Fibroblast of lung (primary cell): Measurements from ENCODE around the gene ZNF285. TPM values are rescaled to one million over a fixed set of nuclear protein-coding genes. Genes with fewer than 3 reads are reported as not detected.
"Not testable (repeated sequence)": the region's sequence is repeated elsewhere in the genome, so short reads cannot be mapped to it uniquely, and the experiment has no call there.

ENCODE experiments used
- DNase-seq, 2 donors: peaks; one replicate each; pipeline versions ENCODE4 v3.0.0 to v3.0.0-alpha.2; 2010; ENCODE audit warnings: low read depth in 2 of 2
- H2AFZ ChIP-seq: 2 replicates; pipeline ENCODE4 v1.5.1; 2012; ENCODE audit warnings: low read length, control low read depth, inconsistent platforms
- H3K27ac ChIP-seq: 2 replicates; pipeline ENCODE4 v1.5.1; 2011; ENCODE audit warnings: low read length, control low read depth; ENCODE audit not compliant: insufficient read depth
- H3K27me3 ChIP-seq: 2 replicates; pipeline ENCODE4 v1.5.1; 2011; ENCODE audit warnings: mild to moderate bottlenecking, low read length; ENCODE audit not compliant: control insufficient read depth, insufficient read depth
- H3K36me3 ChIP-seq: 2 replicates; pipeline ENCODE4 v1.5.1; 2011; ENCODE audit warnings: low read length; ENCODE audit not compliant: control insufficient read depth, insufficient read depth
- H3K4me1 ChIP-seq: 2 replicates; pipeline ENCODE4 v1.5.1; 2011; ENCODE audit warnings: low read length; ENCODE audit not compliant: control insufficient read depth, insufficient read depth; ENCODE audit errors: extremely low read depth
- H3K4me2 ChIP-seq: 2 replicates; pipeline ENCODE4 v1.5.1; 2011; ENCODE audit warnings: low read length, control low read depth; ENCODE audit not compliant: insufficient read depth; ENCODE audit errors: extremely low read depth
- H3K4me3 ChIP-seq, 4 experiments: fragments of 200-600 bp in 1 of 4; sonication (generic) in 1 of 4; replicated peaks in 1 of 4; 2 replicates each; pipeline ENCODE4 v1.5.1; 2011 to 2016; ENCODE audit warnings: low read length in 4 of 4, low read depth in 3 of 4, mild to moderate bottlenecking in 3 of 4, control low read depth in 2 of 4, inconsistent platforms in 1 of 4, mixed read lengths in 1 of 4; ENCODE audit not compliant: insufficient read depth in 1 of 4; ENCODE audit errors: control extremely low read depth in 1 of 4
- H3K79me2 ChIP-seq: 2 replicates; pipeline ENCODE4 v1.5.1; 2012; ENCODE audit warnings: mild to moderate bottlenecking, low read length, inconsistent platforms; ENCODE audit not compliant: control insufficient read depth, insufficient read depth
- H3K9ac ChIP-seq: 2 replicates; pipeline ENCODE4 v1.5.1; 2011; ENCODE audit warnings: mild to moderate bottlenecking, low read length, control low read depth; ENCODE audit not compliant: insufficient read depth
- H3K9me3 ChIP-seq: 2 replicates; pipeline ENCODE4 v1.5.1; 2012; ENCODE audit warnings: low read depth, low read length; ENCODE audit not compliant: control insufficient read depth, insufficient read depth
- H4K20me1 ChIP-seq: 2 replicates; pipeline ENCODE4 v1.5.1; 2011; ENCODE audit warnings: low read length; ENCODE audit not compliant: control insufficient read depth, insufficient read depth; ENCODE audit errors: extremely low read depth
- EZH2 ChIP-seq: IDR thresholded peaks from 2 replicates; pipeline ENCODE4 v1.5.1; 2012; ENCODE audit warnings: low read length, control low read depth, mild to moderate bottlenecking; ENCODE audit errors: missing control alignments
- polyA plus RNA-seq, 2 donors: library from polyadenylated mRNA; depleted of rRNA in 1 of 2; stranded (reverse) in 1 of 2; unstranded in 1 of 2; fragments of >200 nt; gene quantifications; 2 replicates each; pipeline ENCODE4 v1.2.1, GENCODE V29; 2011 to 2012; ENCODE audit warnings: missing spikeins in 1 of 2
- total RNA-seq: library from RNA; depleted of rRNA; stranded (reverse); fragments of >200 nt; gene quantifications from 2 replicates; pipeline ENCODE4 v1.2.1, GENCODE V29; 2014
- TF ChIP-seq, protein P1 (sequence below), 2 donors: IDR thresholded peaks in 1 of 2; conservative IDR thresholded peaks in 1 of 2; 1 replicate in 1 of 2; 2 replicates in 1 of 2; pipeline ENCODE4 v1.5.1; 2011 to 2012; ENCODE audit warnings: low read length in 2 of 2, control low read depth in 1 of 2, inconsistent platforms in 1 of 2, low read depth in 1 of 2, mild to moderate bottlenecking in 1 of 2

ZNF285 gene
- total and polyA plus RNA-seq, 2 donors (not counting 1 experiment from before 2014, with no cell fraction given) = 1.9 to 5.0 TPM

DNA sequence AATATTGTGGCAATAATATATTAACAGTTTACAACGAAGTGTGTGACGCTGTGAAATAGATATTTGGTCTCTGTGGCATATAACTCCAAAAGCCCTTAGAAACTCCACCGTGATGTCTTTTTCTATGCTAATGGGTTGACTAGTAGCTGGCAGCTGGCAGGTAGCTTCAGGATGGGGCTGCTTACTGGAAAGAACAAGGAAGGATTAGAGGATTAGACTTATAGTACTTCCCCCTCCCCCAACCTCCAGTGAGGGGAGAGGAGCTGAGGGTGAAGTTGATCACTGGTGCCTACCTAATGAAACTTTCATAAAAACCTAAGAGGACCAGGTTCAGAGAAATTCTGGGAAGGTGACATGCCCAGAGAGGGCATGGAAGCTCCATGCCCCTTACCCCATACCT, 37.0 kb upstream of the ZNF285 start:
- Histone ChIP-seq H3K79me2 (no peaks in the 10 kb centered on the region), H3K4me2 (no peak overlapping the region), H2AFZ (no peak overlapping the region), H4K20me1 (no peaks in the 10 kb centered on the region), H3K9ac (no peak overlapping the region), H3K36me3 (peaks cover 6% of the 10 kb centered on the region), H3K9me3 (no peaks in the 10 kb centered on the region), H3K27me3 (no peaks in the 10 kb centered on the region), H3K27ac (no peak overlapping the region), H3K4me3 (no peak overlapping the region), H3K4me1 (no peaks in the 10 kb centered on the region)
- no peak for DNase-seq
- TF ChIP-seq, protein P1, sequence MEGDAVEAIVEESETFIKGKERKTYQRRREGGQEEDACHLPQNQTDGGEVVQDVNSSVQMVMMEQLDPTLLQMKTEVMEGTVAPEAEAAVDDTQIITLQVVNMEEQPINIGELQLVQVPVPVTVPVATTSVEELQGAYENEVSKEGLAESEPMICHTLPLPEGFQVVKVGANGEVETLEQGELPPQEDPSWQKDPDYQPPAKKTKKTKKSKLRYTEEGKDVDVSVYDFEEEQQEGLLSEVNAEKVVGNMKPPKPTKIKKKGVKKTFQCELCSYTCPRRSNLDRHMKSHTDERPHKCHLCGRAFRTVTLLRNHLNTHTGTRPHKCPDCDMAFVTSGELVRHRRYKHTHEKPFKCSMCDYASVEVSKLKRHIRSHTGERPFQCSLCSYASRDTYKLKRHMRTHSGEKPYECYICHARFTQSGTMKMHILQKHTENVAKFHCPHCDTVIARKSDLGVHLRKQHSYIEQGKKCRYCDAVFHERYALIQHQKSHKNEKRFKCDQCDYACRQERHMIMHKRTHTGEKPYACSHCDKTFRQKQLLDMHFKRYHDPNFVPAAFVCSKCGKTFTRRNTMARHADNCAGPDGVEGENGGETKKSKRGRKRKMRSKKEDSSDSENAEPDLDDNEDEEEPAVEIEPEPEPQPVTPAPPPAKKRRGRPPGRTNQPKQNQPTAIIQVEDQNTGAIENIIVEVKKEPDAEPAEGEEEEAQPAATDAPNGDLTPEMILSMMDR (conservative IDR thresholded peaks at IDR 0.05 in 1 of 2, IDR thresholded peaks at IDR 0.05 in 1 of 2; ENCODE audit: low read depth in 1 of 2, low read length in 2 of 2) = no peak
- no peak for TF ChIP-seq EZH2

DNA sequence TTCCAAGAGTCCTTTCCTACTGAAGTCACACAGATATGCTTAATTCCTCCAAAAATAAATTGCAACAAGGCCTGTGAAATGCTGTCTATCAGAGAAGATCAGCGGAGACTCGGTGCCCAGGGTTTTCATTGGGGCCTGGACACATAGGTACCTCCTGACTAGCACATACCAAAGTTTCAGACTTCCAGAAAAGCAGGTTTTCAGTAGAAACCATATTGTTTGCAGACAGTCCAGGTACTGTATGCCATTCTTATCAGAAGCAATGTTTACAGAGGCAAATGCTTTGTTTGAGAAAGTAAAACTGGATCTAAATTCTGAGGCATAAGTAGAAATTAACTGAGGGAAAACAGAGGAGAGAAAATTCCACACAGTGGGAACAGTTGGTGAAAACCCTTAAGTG, 34.0 kb upstream of the ZNF285 start:
- Histone ChIP-seq H2AFZ (no peak overlapping the region), H3K9me3 (no peaks in the 10 kb centered on the region), H3K27me3 (no peaks in the 10 kb centered on the region), H3K79me2 (no peaks in the 10 kb centered on the region), H3K27ac (no peak overlapping the region), H4K20me1 (no peaks in the 10 kb centered on the region), H3K4me3 (no peak overlapping the region), H3K4me1 (no peaks in the 10 kb centered on the region), H3K36me3 (peaks cover 5% of the 10 kb centered on the region), H3K4me2 (no peak overlapping the region), H3K9ac (no peak overlapping the region)
- no peak for TF ChIP-seq EZH2
- TF ChIP-seq, protein P1 (conservative IDR thresholded peaks at IDR 0.05 in 1 of 2, IDR thresholded peaks at IDR 0.05 in 1 of 2; ENCODE audit: low read depth in 1 of 2, low read length in 2 of 2) = no peak
- DNase-seq = no peak

DNA sequence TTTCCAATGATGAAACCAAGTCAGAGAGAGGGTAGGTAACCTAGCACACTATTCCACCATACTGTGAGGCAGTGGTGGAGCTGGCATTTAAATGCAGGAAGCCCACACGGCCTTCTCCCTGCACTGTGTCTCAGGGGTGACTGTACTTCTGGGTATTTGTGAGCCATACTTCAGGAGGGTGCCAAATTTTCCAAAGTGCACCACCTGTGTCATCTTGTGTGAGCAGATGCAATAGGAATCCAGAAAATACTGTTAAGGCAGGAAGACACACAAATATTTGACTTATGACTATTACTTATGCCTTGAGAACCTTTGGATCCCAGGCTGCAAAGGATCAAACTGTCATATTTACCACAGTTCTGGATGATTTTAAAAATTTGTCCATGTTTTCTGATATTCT, 29.5 kb upstream of the ZNF285 start:
- H3K4me1 ChIP-seq = no peaks in the 10 kb centered on the region
- no peak overlapping the region for H3K27ac ChIP-seq
- peaks cover 7% of the 10 kb centered on the region for H3K9me3 ChIP-seq
- no peaks in the 10 kb centered on the region for H3K79me2 ChIP-seq
- peaks cover 9% of the 10 kb centered on the region for H3K36me3 ChIP-seq
- no peak for TF ChIP-seq EZH2
- TF ChIP-seq, protein P1 (conservative IDR thresholded peaks at IDR 0.05 in 1 of 2, IDR thresholded peaks at IDR 0.05 in 1 of 2; ENCODE audit: low read depth in 1 of 2, low read length in 2 of 2) = no peak
- no peak overlapping the region for H2AFZ ChIP-seq
- H4K20me1 ChIP-seq = no peaks in the 10 kb centered on the region
- DNase-seq = peak in 1 of 2 donors; percentile 15
- no peaks in the 10 kb centered on the region for H3K27me3 ChIP-seq
- H3K4me3 ChIP-seq = no peak overlapping the region
- no peak overlapping the region for H3K4me2 ChIP-seq
- H3K9ac ChIP-seq = no peak overlapping the region

DNA sequence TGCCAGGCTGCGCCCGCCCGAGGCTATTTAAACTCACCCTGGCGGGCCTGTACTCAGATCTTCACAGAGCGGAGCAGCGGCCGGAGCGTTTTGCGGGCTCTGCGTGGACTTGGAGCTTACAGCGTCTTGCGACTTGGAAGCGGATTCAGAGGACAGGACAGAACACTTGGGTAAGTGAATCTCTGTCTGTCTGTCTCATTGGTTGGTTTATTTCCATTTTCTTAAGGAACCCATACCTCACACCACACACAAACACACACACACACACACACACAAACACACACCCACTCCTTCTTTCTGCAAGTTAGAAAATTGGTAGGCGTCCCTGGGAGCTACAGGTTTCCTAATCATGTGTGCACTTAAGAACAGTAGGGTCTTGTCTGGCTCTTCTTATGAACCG, 14.1 kb upstream of the ZNF285 start:
- H4K20me1 ChIP-seq, H3K4me2 ChIP-seq, H3K4me1 ChIP-seq, DNase-seq, H3K27ac ChIP-seq, H2AFZ ChIP-seq, H3K9ac ChIP-seq, H3K4me3 ChIP-seq, H3K36me3 ChIP-seq, H3K79me2 ChIP-seq, H3K9me3 ChIP-seq, H3K27me3 ChIP-seq: not testable (repeated sequence)

DNA sequence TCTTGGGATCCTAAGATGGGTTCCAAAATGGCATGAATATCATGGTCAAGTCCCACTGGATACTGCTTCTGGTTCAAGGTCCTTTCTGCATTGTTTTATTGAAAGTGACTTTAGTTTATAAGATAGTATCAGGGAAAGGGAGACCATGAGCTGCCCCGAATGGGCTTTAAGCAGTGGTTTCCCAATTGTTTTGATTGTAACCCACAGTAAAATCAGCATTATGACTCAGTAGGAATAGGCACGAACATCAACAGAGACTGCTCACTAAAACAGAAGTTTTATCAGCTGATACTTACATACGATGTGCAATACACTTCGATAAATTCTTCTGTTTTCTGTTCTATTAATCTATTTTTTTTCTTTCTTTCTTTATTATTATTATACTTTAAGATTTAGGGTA, 12.1 kb downstream of the ZNF285 start:
- H3K4me3 ChIP-seq, H3K4me2 ChIP-seq, H2AFZ ChIP-seq, H4K20me1 ChIP-seq, H3K4me1 ChIP-seq, H3K79me2 ChIP-seq, H3K36me3 ChIP-seq, H3K9me3 ChIP-seq, H3K27me3 ChIP-seq, H3K9ac ChIP-seq, H3K27ac ChIP-seq: not testable (repeated sequence)
- DNase-seq = peak in 1 of 2 donors; percentile 19
